Fibroblast of lung (primary cell): ENCODE results near the gene PPM1E. TPM values are rescaled to one million over a fixed set of nuclear protein-coding genes. Genes with fewer than 3 reads are reported as not detected.
"Not testable (repeated sequence)": the region's sequence is repeated elsewhere in the genome, so short reads cannot be mapped to it uniquely, and the experiment has no call there.

Experiments used
- DNase-seq, 2 donors: peaks; one replicate each; pipeline versions ENCODE4 v3.0.0 to v3.0.0-alpha.2; 2010; ENCODE audit warnings: low read depth in 2 of 2
- H2AFZ ChIP-seq: 2 replicates; pipeline ENCODE4 v1.5.1; 2012; ENCODE audit warnings: low read length, control low read depth, inconsistent platforms
- H3K27ac ChIP-seq: 2 replicates; pipeline ENCODE4 v1.5.1; 2011; ENCODE audit warnings: low read length, control low read depth; ENCODE audit not compliant: insufficient read depth
- H3K27me3 ChIP-seq: 2 replicates; pipeline ENCODE4 v1.5.1; 2011; ENCODE audit warnings: mild to moderate bottlenecking, low read length; ENCODE audit not compliant: control insufficient read depth, insufficient read depth
- H3K36me3 ChIP-seq: 2 replicates; pipeline ENCODE4 v1.5.1; 2011; ENCODE audit warnings: low read length; ENCODE audit not compliant: control insufficient read depth, insufficient read depth
- H3K4me1 ChIP-seq: 2 replicates; pipeline ENCODE4 v1.5.1; 2011; ENCODE audit warnings: low read length; ENCODE audit not compliant: control insufficient read depth, insufficient read depth; ENCODE audit errors: extremely low read depth
- H3K4me2 ChIP-seq: 2 replicates; pipeline ENCODE4 v1.5.1; 2011; ENCODE audit warnings: low read length, control low read depth; ENCODE audit not compliant: insufficient read depth; ENCODE audit errors: extremely low read depth
- H3K4me3 ChIP-seq, 4 experiments: fragments of 200-600 bp in 1 of 4; sonication (generic) in 1 of 4; replicated peaks in 1 of 4; 2 replicates each; pipeline ENCODE4 v1.5.1; 2011 to 2016; ENCODE audit warnings: low read length in 4 of 4, low read depth in 3 of 4, mild to moderate bottlenecking in 3 of 4, control low read depth in 2 of 4, inconsistent platforms in 1 of 4, mixed read lengths in 1 of 4; ENCODE audit not compliant: insufficient read depth in 1 of 4; ENCODE audit errors: control extremely low read depth in 1 of 4
- H3K79me2 ChIP-seq: 2 replicates; pipeline ENCODE4 v1.5.1; 2012; ENCODE audit warnings: mild to moderate bottlenecking, low read length, inconsistent platforms; ENCODE audit not compliant: control insufficient read depth, insufficient read depth
- H3K9ac ChIP-seq: 2 replicates; pipeline ENCODE4 v1.5.1; 2011; ENCODE audit warnings: mild to moderate bottlenecking, low read length, control low read depth; ENCODE audit not compliant: insufficient read depth
- H3K9me3 ChIP-seq: 2 replicates; pipeline ENCODE4 v1.5.1; 2012; ENCODE audit warnings: low read depth, low read length; ENCODE audit not compliant: control insufficient read depth, insufficient read depth
- H4K20me1 ChIP-seq: 2 replicates; pipeline ENCODE4 v1.5.1; 2011; ENCODE audit warnings: low read length; ENCODE audit not compliant: control insufficient read depth, insufficient read depth; ENCODE audit errors: extremely low read depth
- CTCF ChIP-seq, 2 donors: IDR thresholded peaks in 1 of 2; conservative IDR thresholded peaks in 1 of 2; 1 replicate in 1 of 2; 2 replicates in 1 of 2; pipeline ENCODE4 v1.5.1; 2011 to 2012; ENCODE audit warnings: low read length in 2 of 2, control low read depth in 1 of 2, inconsistent platforms in 1 of 2, low read depth in 1 of 2, mild to moderate bottlenecking in 1 of 2
- EZH2 ChIP-seq: IDR thresholded peaks from 2 replicates; pipeline ENCODE4 v1.5.1; 2012; ENCODE audit warnings: low read length, control low read depth, mild to moderate bottlenecking; ENCODE audit errors: missing control alignments
- polyA plus RNA-seq, 2 donors: library from polyadenylated mRNA; depleted of rRNA in 1 of 2; stranded (reverse) in 1 of 2; unstranded in 1 of 2; fragments of >200 nt; gene quantifications; 2 replicates each; pipeline ENCODE4 v1.2.1, GENCODE V29; 2011 to 2012; ENCODE audit warnings: missing spikeins in 1 of 2
- total RNA-seq: library from RNA; depleted of rRNA; stranded (reverse); fragments of >200 nt; gene quantifications from 2 replicates; pipeline ENCODE4 v1.2.1, GENCODE V29; 2014

PPM1E gene
- total and polyA plus RNA-seq, 2 donors (not counting 1 experiment from before 2014, with no cell fraction given): 0.02 to 0.50 TPM

- TF ChIP-seq EZH2: no peak
- TF ChIP-seq CTCF (conservative IDR thresholded peaks at IDR 0.05 in 1 of 2, IDR thresholded peaks at IDR 0.05 in 1 of 2; ENCODE audit: low read depth in 1 of 2, low read length in 2 of 2): no peak
Observed at GRCh38 chr17:58760248-58760647, 4.6 kb downstream of the PPM1E start.

GRCh38 chr17:58763263-58763662, 7.6 kb downstream of the PPM1E start:
- Histone ChIP-seq H3K27me3 (no peaks in the 10 kb centered on the region), H3K36me3 (no peaks in the 10 kb centered on the region), H3K79me2 (no peaks in the 10 kb centered on the region), H3K4me3 (no peak overlapping the region), H4K20me1 (no peaks in the 10 kb centered on the region), H2AFZ (no peak overlapping the region), H3K4me2 (no peak overlapping the region), H3K4me1 (no peaks in the 10 kb centered on the region), H3K27ac (no peak overlapping the region), H3K9me3 (no peaks in the 10 kb centered on the region), H3K9ac (no peak overlapping the region)
- no peak for DNase-seq
- TF ChIP-seq EZH2 (no peak), CTCF (conservative IDR thresholded peaks at IDR 0.05 in 1 of 2, IDR thresholded peaks at IDR 0.05 in 1 of 2; ENCODE audit: low read depth in 1 of 2, low read length in 2 of 2) (no peak)

More at GRCh38 chr17:58760248-58760647, 4.6 kb downstream of the PPM1E start:
- DNase-seq: no peak
- Histone ChIP-seq H3K79me2 (no peaks in the 10 kb centered on the region), H3K4me2 (no peak overlapping the region), H3K4me3 (no peak overlapping the region), H3K4me1 (peaks cover 2% of the 10 kb centered on the region), H3K27ac (no peak overlapping the region), H3K27me3 (peaks cover 16% of the 10 kb centered on the region), H3K9ac (no peak overlapping the region), H3K9me3 (no peaks in the 10 kb centered on the region), H2AFZ (no peak overlapping the region), H3K36me3 (no peaks in the 10 kb centered on the region), H4K20me1 (no peaks in the 10 kb centered on the region)

GRCh38 chr17:58764373-58764772, 8.7 kb downstream of the PPM1E start:
- DNase-seq: no peak
- Histone ChIP-seq H3K9ac (no peak overlapping the region), H3K27me3 (no peaks in the 10 kb centered on the region), H3K36me3 (no peaks in the 10 kb centered on the region), H3K4me1 (no peaks in the 10 kb centered on the region), H3K4me2 (no peak overlapping the region), H3K79me2 (no peaks in the 10 kb centered on the region), H4K20me1 (no peaks in the 10 kb centered on the region), H3K27ac (no peak overlapping the region), H3K9me3 (no peaks in the 10 kb centered on the region), H3K4me3 (no peak overlapping the region), H2AFZ (no peak overlapping the region)
- TF ChIP-seq CTCF (conservative IDR thresholded peaks at IDR 0.05 in 1 of 2, IDR thresholded peaks at IDR 0.05 in 1 of 2; ENCODE audit: low read depth in 1 of 2, low read length in 2 of 2) (no peak), EZH2 (no peak)

- not testable (repeated sequence) for H3K9me3 ChIP-seq, H3K4me3 ChIP-seq, H3K27ac ChIP-seq, H2AFZ ChIP-seq, H3K4me2 ChIP-seq, H3K27me3 ChIP-seq, DNase-seq, H4K20me1 ChIP-seq, H3K9ac ChIP-seq, H3K36me3 ChIP-seq, H3K4me1 ChIP-seq, H3K79me2 ChIP-seq
Observed at GRCh38 chr17:58778482-58778881, 22.8 kb downstream of the PPM1E start.
